K562 (cell line): ENCODE results near the gene ARID3A. TPM values are rescaled to one million over a fixed set of nuclear protein-coding genes. Genes with fewer than 3 reads are reported as not detected.
A peak's percentile ranks its signal among the peaks of the same experiment; 100 is the strongest.

Source experiments
- ARNT ChIP-seq, 2 experiments: fragments of 450-650 bp; IDR thresholded peaks; 2 replicates each; pipeline ENCODE4 v1.6.1; 2016; ENCODE audit warnings: mild to moderate bottlenecking in 1 of 2
- BCL6 ChIP-seq: fragments of 250-450 bp; sonication (Bioruptor Pico); IDR thresholded peaks from 2 replicates; pipeline ENCODE4 v1.4.0; 2020
- BCLAF1 ChIP-seq, 2 experiments: fragments of 450-650 bp in 1 of 2; IDR thresholded peaks; 2 replicates each; pipeline ENCODE4 v1.6.1; 2011 to 2017; ENCODE audit warnings: low read depth in 2 of 2, antibody characterized with exemption in 1 of 2, borderline replicate concordance in 1 of 2, low read length in 1 of 2, mild to moderate bottlenecking in 1 of 2, mixed read lengths in 1 of 2; ENCODE audit not compliant: control insufficient read depth in 1 of 2
- CGGBP1 ChIP-seq: fragments of 250-450 bp; sonication (Bioruptor Pico); IDR thresholded peaks from 2 replicates; pipeline ENCODE4 v1.9.0; 2021; ENCODE audit warnings: mild to moderate bottlenecking
- DACH1 ChIP-seq: fragments of 450-650 bp; IDR thresholded peaks from 2 replicates; pipeline ENCODE4 v1.6.1; 2018; ENCODE audit not compliant: partially characterized antibody
- DDX20 ChIP-seq: fragments of 450-650 bp; IDR thresholded peaks from 2 replicates; pipeline ENCODE4 v1.6.1; 2016; ENCODE audit warnings: missing genetic modification characterization, low read depth, mild to moderate bottlenecking, missing compliant biosample characterization, moderate library complexity
- FOS ChIP-seq: IDR thresholded peaks from 3 replicates; pipeline ENCODE4 v1.6.1; 2011; ENCODE audit not compliant: insufficient read length; ENCODE audit errors: extremely low read depth
- HNRNPK ChIP-seq: fragments of 200-400 bp; formaldehyde crosslinking; IDR thresholded peaks from one replicate; pipeline ENCODE4 v1.6.1; 2018; ENCODE audit warnings: mild to moderate bottlenecking, low read depth, low read length; ENCODE audit not compliant: poor library complexity, severe bottlenecking
- HNRNPLL ChIP-seq: fragments of 200-400 bp; formaldehyde crosslinking; IDR thresholded peaks from 2 replicates; pipeline ENCODE4 v1.6.1; 2017; ENCODE audit warnings: low read length, low read depth, mild to moderate bottlenecking; ENCODE audit not compliant: poor library complexity, severe bottlenecking
- ILK ChIP-seq: fragments of 450-650 bp; IDR thresholded peaks from 2 replicates; pipeline ENCODE4 v1.6.1; 2016; ENCODE audit warnings: missing genetic modification characterization, low read depth, mild to moderate bottlenecking, missing compliant biosample characterization, moderate library complexity, borderline replicate concordance
- KLF10 ChIP-seq: fragments of 250-450 bp; sonication (Bioruptor Pico); IDR thresholded peaks from 2 replicates; pipeline ENCODE4 v1.6.1; 2021; ENCODE audit warnings: matching md5 sums
- LEF1 ChIP-seq: fragments of 450-650 bp; IDR thresholded peaks from 2 replicates; pipeline ENCODE4 v1.6.1; 2016; ENCODE audit warnings: mild to moderate bottlenecking
- MEF2A ChIP-seq: IDR thresholded peaks from 2 replicates; pipeline ENCODE4 v1.6.1; 2011; ENCODE audit warnings: low read depth, mild to moderate bottlenecking, low read length, moderate library complexity; ENCODE audit not compliant: control insufficient read depth
- NCOR1 ChIP-seq: fragments of 450-650 bp; IDR thresholded peaks from 2 replicates; pipeline ENCODE4 v1.6.1; 2016; ENCODE audit warnings: mild to moderate bottlenecking, moderate library complexity
- POLR2AphosphoS2 ChIP-seq: IDR thresholded peaks from 2 replicates; pipeline ENCODE4 v1.6.1; 2012; ENCODE audit warnings: low read length, improper control_type of control experiment
- RBM25 ChIP-seq: fragments of 200-400 bp; formaldehyde crosslinking; IDR thresholded peaks from 2 replicates; pipeline ENCODE4 v1.6.1; 2018; ENCODE audit warnings: low read length, low read depth, moderate library complexity; ENCODE audit not compliant: severe bottlenecking
- RUNX1 ChIP-seq: sonication (generic); IDR thresholded peaks from 2 replicates; pipeline ENCODE4 v1.6.1; 2016; ENCODE audit warnings: antibody characterized with exemption, low read depth
- SNRNP70 ChIP-seq: fragments of 200-400 bp; formaldehyde crosslinking; optimal IDR thresholded peaks from 2 replicates; pipeline ENCODE3; 2017; ENCODE audit warnings: low read depth, low read length
- TEAD4 ChIP-seq, 2 experiments: sonication (generic) in 1 of 2; formaldehyde crosslinking in 1 of 2; IDR thresholded peaks; 2 replicates each; pipeline versions ENCODE4 v1.6.1 to v1.8.0; 2012 to 2022; ENCODE audit warnings: borderline replicate concordance in 1 of 2, inconsistent platforms in 1 of 2, low read length in 1 of 2, mild to moderate bottlenecking in 1 of 2, missing genetic modification reagents in 1 of 2
- TRIM24 ChIP-seq, 2 experiments: fragments of 450-650 bp; IDR thresholded peaks; 2 replicates each; pipeline ENCODE4 v1.6.1; 2016
- ZNF12 ChIP-seq: sonication (generic); formaldehyde crosslinking; IDR thresholded peaks from 2 replicates; pipeline ENCODE4 v1.4.0; 2020; ENCODE audit warnings: mild to moderate bottlenecking, missing genetic modification reagents
- ZNF165 ChIP-seq: fragments of 250-450 bp; sonication (Bioruptor Pico); IDR thresholded peaks from 2 replicates; pipeline ENCODE4 v1.4.0; 2020; ENCODE audit warnings: borderline replicate concordance
- ZNF316 ChIP-seq: fragments of 450-650 bp; IDR thresholded peaks from 2 replicates; pipeline ENCODE4 v1.6.1; 2016
- ZNF431 ChIP-seq: sonication (generic); formaldehyde crosslinking; IDR thresholded peaks from 2 replicates; pipeline ENCODE4 v1.8.0; 2022; ENCODE audit warnings: mild to moderate bottlenecking, missing genetic modification reagents
- polyA plus RNA-seq, 8 experiments: library from polyadenylated mRNA; depleted of rRNA in 4 of 8; stranded (reverse) in 5 of 8; unstranded in 3 of 8; fragments of >200 nt; fragmentation: Nextera tagmentation in 2 of 8; fragmentation: Illumina TruSeq in 1 of 8; extraction: Ambion mirVana in 2 of 8; extraction: Trizol in 1 of 8; gene quantifications; 2 replicates each; pipeline versions ENCODE4 v1.2.1 to v1.2.3, GENCODE V29; 2011 to 2014; ENCODE audit warnings: inconsistent platforms in 1 of 8, missing spikeins in 1 of 8
- total RNA-seq, 7 experiments: library from RNA; depleted of rRNA in 6 of 7; stranded (reverse); fragments of >200 nt in 6 of 7; fragmentation: Illumina TruSeq in 2 of 7; extraction: Trizol in 2 of 7; gene quantifications; 2 replicates each; pipeline versions ENCODE4 v1.2.1 to v1.2.3, GENCODE V29; 2011 to 2021; ENCODE audit warnings: low replicate concordance in 1 of 7
- TF ChIP-seq, protein P1 (sequence below), 2 experiments: fragments of 450-650 bp; IDR thresholded peaks; 2 replicates each; pipeline ENCODE4 v1.6.1; 2016

The ARID3A gene
- total and polyA plus RNA-seq, 9 of the 15 experiments (the other 6 are each of a cell fraction or from before 2014, with no cell fraction given), result 1.4 to 118 (median 31.2) TPM

- no peak for TF ChIP-seq BCLAF1 (IDR thresholded peaks at IDR 0.05; ENCODE audit: borderline replicate concordance in 1 of 2, control insufficient read depth in 1 of 2, low read depth in 2 of 2, low read length in 1 of 2)
- no peak for TF ChIP-seq MEF2A
- TF ChIP-seq BCL6, result no peak
- 0 out of 2 replicates have a peak, but pooled peaks have one; percentile 8 for TF ChIP-seq TEAD4 (IDR thresholded peaks at IDR 0.05; ENCODE audit: low read length)
- no peak for TF ChIP-seq TEAD4 (CRISPR knock-in tag; IDR thresholded peaks at IDR 0.05; ENCODE audit: borderline replicate concordance)
- TF ChIP-seq LEF1, result peak; percentile 87
- TF ChIP-seq NCOR1, result peak; percentile 79
- TF ChIP-seq SNRNP70, result no peak
- TF ChIP-seq ZNF165, result no peak
- 0 out of 2 replicates have a peak, but pooled peaks have one; percentile 7 for TF ChIP-seq ZNF12 (CRISPR knock-in tag)
- no peak for TF ChIP-seq FOS
- TF ChIP-seq DACH1, result peak; percentile 76
- TF ChIP-seq RUNX1, result no peak
- no peak for TF ChIP-seq ZNF431 (CRISPR knock-in tag)
- TF ChIP-seq, protein P1, sequence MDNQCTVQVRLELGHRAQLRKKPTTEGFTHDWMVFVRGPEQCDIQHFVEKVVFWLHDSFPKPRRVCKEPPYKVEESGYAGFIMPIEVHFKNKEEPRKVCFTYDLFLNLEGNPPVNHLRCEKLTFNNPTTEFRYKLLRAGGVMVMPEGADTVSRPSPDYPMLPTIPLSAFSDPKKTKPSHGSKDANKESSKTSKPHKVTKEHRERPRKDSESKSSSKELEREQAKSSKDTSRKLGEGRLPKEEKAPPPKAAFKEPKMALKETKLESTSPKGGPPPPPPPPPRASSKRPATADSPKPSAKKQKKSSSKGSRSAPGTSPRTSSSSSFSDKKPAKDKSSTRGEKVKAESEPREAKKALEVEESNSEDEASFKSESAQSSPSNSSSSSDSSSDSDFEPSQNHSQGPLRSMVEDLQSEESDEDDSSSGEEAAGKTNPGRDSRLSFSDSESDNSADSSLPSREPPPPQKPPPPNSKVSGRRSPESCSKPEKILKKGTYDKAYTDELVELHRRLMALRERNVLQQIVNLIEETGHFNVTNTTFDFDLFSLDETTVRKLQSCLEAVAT (IDR thresholded peaks at IDR 0.05), result peak in 1 of 2 experiments; percentile 45; a peak in 1 of 4 replicates
- TF ChIP-seq HNRNPLL, result no peak
- no peak for TF ChIP-seq ILK (tag)
- no peak for TF ChIP-seq ZNF316
- no peak for TF ChIP-seq KLF10
- TF ChIP-seq CGGBP1 (CRISPR knock-in tag), result no peak
- no peak for TF ChIP-seq RBM25
- TF ChIP-seq POLR2AphosphoS2, result no peak
- TF ChIP-seq HNRNPK, result no peak
- TF ChIP-seq TRIM24 (IDR thresholded peaks at IDR 0.05), result peak; percentile 44 to 77; a peak in 2 of 4 replicates
- no peak for TF ChIP-seq DDX20 (tag)
- TF ChIP-seq ARNT (IDR thresholded peaks at IDR 0.05), result no peak; a peak in 1 of 4 replicates
These were observed 54.5 kb downstream of the ARID3A start (continued) for GRCh38 chr19:980133-980998.
